Measurements from ENCODE around the gene ATP6V1C2. TPM values are rescaled to one million over a fixed set of nuclear protein-coding genes. Genes with fewer than 3 reads are reported as not detected.
A peak's percentile ranks its signal among the peaks of the same experiment; 100 is the strongest.

ATP6V1C2 gene
- total and polyA plus RNA-seq, 11 donors = 0.32 to 2.1 (median 0.48) TPM; not detected in 1

- Histone ChIP-seq H3K4me1 (no peaks in the 10 kb centered on the region), H3K27me3 (peaks cover 0 to 28% (median 7%) of the 10 kb centered on the region in 9 donors), H3K9me3 (no peaks in the 10 kb centered on the region), H3K36me3 (no peaks in the 10 kb centered on the region), H3K27ac (no peak overlapping the region), H3K4me3 (no peak overlapping the region)
- TF ChIP-seq CTCF (IDR thresholded peaks at IDR 0.05) (peak in 6 of 12 donors; percentile 8 to 41 (median 25)), POLR2A (IDR thresholded peaks at IDR 0.05) (no peak)
- DNase-seq (no peak), ATAC-seq (peak in 3 of 4 donors; percentile 48 to 75 (median 62))
- intact Hi-C loops (cut with DNase I) = no loop called here
- WGBS, 4 donors = 21 to 26% (median 24%) methylated on average over 7 of the region's 7 CpGs
Measured at GRCh38 chr2:10709290-10709939, 12.0 kb upstream of the ATP6V1C2 start.

- Histone ChIP-seq H3K4me1 (no peaks in the 10 kb centered on the region), H3K27me3 (peaks cover 0 to 28% (median 7%) of the 10 kb centered on the region in 9 donors)
- intact Hi-C loops (cut with DNase I) = loop anchor here in 2 of 10 donors (10.0 kb wide), 2 partner anchors 103 to 113 kb away; partner anchors contain the start of gene PDIA6 (in 1 of the 2)
Measured at GRCh38 chr2:10712185-10712809, 9.1 kb upstream of the ATP6V1C2 start.

GRCh38 chr2:10716581-10716980, 4.8 kb upstream of the ATP6V1C2 start:
- TF ChIP-seq CTCF (IDR thresholded peaks at IDR 0.05) (no peak), POLR2A (IDR thresholded peaks at IDR 0.05) (no peak)
- H3K4me3 ChIP-seq = no peak overlapping the region
- no peak overlapping the region for H3K27ac ChIP-seq
- intact Hi-C loops (cut with DNase I) = loop anchor here in 2 of 10 donors (10.0 kb wide), 2 partner anchors 98 to 108 kb away; partner anchors contain the start of gene PDIA6 (in 1 of the 2)
- peaks cover 8 to 21% (median 15%) of the 10 kb centered on the region in 9 donors for H3K27me3 ChIP-seq
- H3K9me3 ChIP-seq = no peaks in the 10 kb centered on the region
- no peak for ATAC-seq
- H3K36me3 ChIP-seq = no peaks in the 10 kb centered on the region
- 50 to 58% (median 51%) methylated on average over 2 of the region's 2 CpGs for WGBS, 4 donors
- DNase-seq = no peak
- H3K4me1 ChIP-seq = peaks cover 0 to 8% (median 2%) of the 10 kb centered on the region in 12 donors

More at GRCh38 chr2:10712185-10712809, 9.1 kb upstream of the ATP6V1C2 start:
- H3K27ac ChIP-seq = no peak overlapping the region
- TF ChIP-seq CTCF (IDR thresholded peaks at IDR 0.05) (no peak), POLR2A (IDR thresholded peaks at IDR 0.05) (no peak)
- no peak for ATAC-seq
- no peaks in the 10 kb centered on the region for H3K9me3 ChIP-seq
- no peak overlapping the region for H3K4me3 ChIP-seq
- no peak for DNase-seq
- WGBS, 4 donors = 23 to 30% (median 26%) methylated on average over 10 of the region's 10 CpGs
- H3K36me3 ChIP-seq = no peaks in the 10 kb centered on the region

GRCh38 chr2:10717628-10718027, 3.8 kb upstream of the ATP6V1C2 start:
- intact Hi-C loops (cut with DNase I) = loop anchor here in 2 of 10 donors (10.0 kb wide), 2 partner anchors 97 to 107 kb away; partner anchors contain the start of gene PDIA6 (in 1 of the 2)
- no peak for ATAC-seq
- 34 to 43% (median 39%) methylated on average over 4 of the region's 4 CpGs for WGBS, 4 donors
- TF ChIP-seq CTCF (IDR thresholded peaks at IDR 0.05) (no peak), POLR2A (IDR thresholded peaks at IDR 0.05) (no peak)
- no peak for DNase-seq
- peaks cover 0 to 18% (median 9%) of the 10 kb centered on the region in 12 donors for H3K4me1 ChIP-seq
- H3K4me3 ChIP-seq = no peak overlapping the region
- H3K36me3 ChIP-seq = no peaks in the 10 kb centered on the region
- H3K9me3 ChIP-seq = no peaks in the 10 kb centered on the region
- H3K27ac ChIP-seq = no peak overlapping the region
- H3K27me3 ChIP-seq = peaks cover 14 to 31% (median 23%) of the 10 kb centered on the region in 9 donors

All from heart left ventricle (tissue), 16 donors.